Loucy (cell line): Measurements from ENCODE around the gene C15orf40.

ENCODE experiments used
- CTCF ChIP-seq: fragments of 200-600 bp; sonication (generic); conservative IDR thresholded peaks from 2 replicates; pipeline ENCODE4 v1.5.1; 2014; ENCODE audit warnings: mild to moderate bottlenecking, antibody characterized with exemption, low read length
- EZH2phosphoT487 ChIP-seq: fragments of 200-600 bp; IDR thresholded peaks from 2 replicates; pipeline ENCODE4 v1.6.1; 2018; ENCODE audit warnings: antibody characterized with exemption, mild to moderate bottlenecking, moderate library complexity, borderline replicate concordance

- TF ChIP-seq EZH2phosphoT487 (no peak), CTCF (no peak)
These were observed 46.5 kb downstream of the C15orf40 start for GRCh38 chr15:82964890-82965289.
